Activated gamma-delta T cell treated with anti-CD3 and anti-CD28 coated beads, Interleukin-2, amount 50 U/mL, for 16 hours (primary cell): ENCODE results near the gene ZNF664.

ENCODE experiments used
- DNase-seq: peaks from one replicate; pipeline ENCODE4 v3.0.0-alpha.2; 2020; ENCODE audit warnings: low read depth

ZNF664 gene

GRCh38 chr12:123972457-123973401 lies at the start of gene ZNF664, which contains the start of gene CCDC92:
TSS of gene ZNF664 (plus strand) at chr12:123973215. CDS start at chr12:124012145, 38,930 bp downstream.
TSS of gene CCDC92 (minus strand) at chr12:123972831. CDS start at chr12:123944305, 28,526 bp downstream.
- DNase-seq, result peak; percentile 93

- no peak for DNase-seq
Measured at GRCh38 chr12:123923927-123924326, 49.1 kb upstream of the ZNF664 start.

- DNase-seq, result no peak
Measured at GRCh38 chr12:123924539-123924938, 48.5 kb upstream of the ZNF664 start.

- no peak for DNase-seq
Measured at GRCh38 chr12:123928274-123928865, 44.6 kb upstream of the ZNF664 start.

GRCh38 chr12:123928897-123929296 lies 44.1 kb upstream of the ZNF664 start:
- no peak for DNase-seq

GRCh38 chr12:123929946-123930583 lies 43.0 kb upstream of the ZNF664 start:
- DNase-seq, result no peak

- DNase-seq, result no peak
Measured at GRCh38 chr12:123931686-123932321, 41.2 kb upstream of the ZNF664 start.

GRCh38 chr12:123933214-123933613 lies 39.8 kb upstream of the ZNF664 start:
- DNase-seq, result no peak

GRCh38 chr12:123934016-123934620 lies 38.9 kb upstream of the ZNF664 start:
- DNase-seq, result no peak

GRCh38 chr12:123934829-123935228 lies 38.2 kb upstream of the ZNF664 start:
- no peak for DNase-seq

- DNase-seq, result no peak
Measured at GRCh38 chr12:123935956-123936355, 37.1 kb upstream of the ZNF664 start.

GRCh38 chr12:123936471-123936870 lies 36.5 kb upstream of the ZNF664 start:
- DNase-seq, result no peak

- no peak for DNase-seq
Measured at GRCh38 chr12:123936956-123937706, 35.9 kb upstream of the ZNF664 start.

GRCh38 chr12:123937707-123938591 lies 35.1 kb upstream of the ZNF664 start:
- peak; percentile 49 for DNase-seq

GRCh38 chr12:123938679-123939480 lies 34.1 kb upstream of the ZNF664 start:
- DNase-seq, result no peak

- no peak for DNase-seq
Measured at GRCh38 chr12:123939716-123940626, 33.0 kb upstream of the ZNF664 start.

- DNase-seq, result no peak
Measured at GRCh38 chr12:123940627-123940966, 32.4 kb upstream of the ZNF664 start.

GRCh38 chr12:123941000-123941399 lies 32.0 kb upstream of the ZNF664 start:
- DNase-seq, result no peak
